GM18909 (cell line): ENCODE measurements around the gene LAPTM4A.
"Not testable (repeated sequence)": the region's sequence is repeated elsewhere in the genome, so short reads cannot be mapped to it uniquely, and the experiment has no call there.

Experiments
- ATAC-seq: cut with Tn5 transposase; IDR thresholded peaks from one replicate; pipeline ENCODE4 v1.9.1; 2021; ENCODE audit warnings: mild to moderate bottlenecking; ENCODE audit not compliant: unreplicated experiment, poor library complexity

The LAPTM4A gene

DNA sequence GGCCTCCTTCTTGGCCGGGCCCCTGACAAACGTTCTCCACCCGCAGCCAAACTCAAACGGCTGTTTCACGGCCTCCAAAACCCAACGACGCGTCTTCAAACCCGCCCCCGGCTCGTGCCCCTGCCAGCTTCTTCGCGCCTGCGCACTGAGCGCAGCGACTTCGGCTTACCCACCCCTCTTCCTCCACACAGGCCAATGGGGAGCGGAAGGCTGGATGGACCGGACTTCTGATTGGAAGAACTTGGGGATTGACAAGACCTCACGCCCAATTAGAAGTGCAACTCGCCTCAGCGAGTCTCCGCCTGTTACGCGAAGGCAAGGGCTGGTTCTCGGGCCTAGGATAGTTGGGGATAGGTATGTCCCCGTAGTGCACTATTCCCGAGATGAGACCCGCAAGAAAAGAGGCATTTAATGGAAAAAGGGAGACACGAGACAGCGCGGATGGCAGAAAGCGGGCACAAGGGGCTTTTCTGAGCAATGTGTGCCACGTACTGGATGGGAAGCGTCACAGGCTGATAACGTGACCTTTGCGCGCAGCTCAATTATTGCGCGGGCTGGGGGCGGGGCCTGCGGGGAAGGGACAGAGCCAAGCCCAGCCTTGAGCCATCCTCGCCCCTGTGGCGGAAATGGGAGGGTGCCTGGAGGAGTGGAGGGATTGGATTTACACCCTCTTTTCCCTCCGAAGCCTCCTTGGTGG, at the start of gene LAPTM4A:
Gene LAPTM4A (minus strand): TSS at position 97 of the 697 bp plus-strand sequence. CDS start 108 bp downstream, outside the sequence.
- peak; percentile 97 for ATAC-seq

DNA sequence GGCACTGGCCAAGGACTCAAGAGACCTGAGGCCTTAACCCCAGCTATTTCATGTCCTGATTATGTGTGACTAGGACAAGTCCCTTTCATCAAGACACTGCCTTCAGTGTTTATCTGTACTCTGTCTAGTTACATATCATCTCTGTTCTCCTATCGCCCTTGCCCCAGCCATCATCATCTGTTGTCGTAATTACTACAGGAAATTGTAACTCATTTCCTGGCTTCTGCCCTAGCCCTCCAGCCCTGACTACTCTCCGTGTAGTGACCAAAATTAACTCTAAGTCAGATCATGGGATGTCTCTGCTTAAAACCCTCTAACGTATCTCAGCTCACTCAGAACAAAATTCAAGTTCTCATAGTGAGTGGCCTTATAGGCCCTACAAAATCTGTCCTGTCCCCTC, 49.3 kb upstream of the LAPTM4A start:
- no peak for ATAC-seq

DNA sequence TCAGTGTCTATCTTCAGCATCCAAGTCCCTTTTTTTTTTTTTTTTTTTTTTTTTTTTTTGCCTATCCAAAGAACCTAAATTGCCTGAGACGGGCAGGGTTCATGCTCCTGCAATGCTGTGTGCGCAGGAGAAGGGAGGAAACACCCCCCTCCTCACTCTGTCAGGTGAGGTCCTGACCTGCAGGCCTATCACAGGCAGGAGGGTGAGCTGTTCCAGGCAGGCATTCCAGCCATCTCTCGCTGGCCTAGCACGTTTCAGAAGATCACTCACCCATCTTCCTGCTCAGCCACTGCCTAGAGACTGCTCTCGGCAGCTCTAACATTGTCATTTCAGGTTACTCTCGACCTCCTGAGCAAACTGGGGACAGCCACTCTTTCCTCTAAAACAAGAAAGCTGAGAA, 48.4 kb upstream of the LAPTM4A start:
- no peak for ATAC-seq

DNA sequence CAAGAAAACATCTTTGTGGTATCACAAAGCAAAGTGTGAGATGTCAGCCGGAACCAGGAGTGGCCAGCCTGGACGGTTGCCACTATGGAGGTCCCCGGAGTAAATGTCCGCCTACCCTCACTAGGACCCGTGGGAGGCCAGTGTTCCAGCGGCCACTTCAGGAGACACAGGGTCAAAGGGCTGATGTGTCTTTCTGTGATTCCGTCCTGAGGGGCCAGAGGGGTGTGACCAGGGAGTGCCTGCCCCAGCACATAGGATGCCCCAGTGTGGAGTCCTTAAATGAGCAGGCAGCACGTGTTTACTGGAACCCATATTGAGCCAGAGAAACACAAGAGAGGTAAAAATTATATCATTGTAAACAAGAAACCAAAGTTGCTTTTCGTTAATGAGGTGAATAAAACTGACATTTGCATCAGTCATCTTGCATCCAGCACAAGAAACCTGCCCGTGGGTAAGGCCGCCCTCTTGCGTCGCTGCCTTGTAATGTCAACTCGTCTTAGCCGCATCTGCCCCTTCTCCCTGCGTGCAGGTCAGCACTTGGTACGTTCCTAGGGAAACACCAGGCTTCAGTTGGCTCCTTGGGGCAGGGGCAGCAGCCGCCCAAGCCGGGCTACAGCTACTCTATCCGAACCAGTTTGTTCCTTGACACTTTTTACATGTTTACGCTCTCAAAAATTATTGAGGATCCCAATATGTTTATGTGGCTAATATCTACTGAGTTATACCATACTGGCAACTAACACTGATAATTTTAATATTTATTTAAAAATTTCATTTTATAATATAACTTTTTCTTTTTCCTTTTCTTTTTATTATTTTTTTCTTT, 46.7 kb upstream of the LAPTM4A start:
- peak; percentile 97 for ATAC-seq

DNA sequence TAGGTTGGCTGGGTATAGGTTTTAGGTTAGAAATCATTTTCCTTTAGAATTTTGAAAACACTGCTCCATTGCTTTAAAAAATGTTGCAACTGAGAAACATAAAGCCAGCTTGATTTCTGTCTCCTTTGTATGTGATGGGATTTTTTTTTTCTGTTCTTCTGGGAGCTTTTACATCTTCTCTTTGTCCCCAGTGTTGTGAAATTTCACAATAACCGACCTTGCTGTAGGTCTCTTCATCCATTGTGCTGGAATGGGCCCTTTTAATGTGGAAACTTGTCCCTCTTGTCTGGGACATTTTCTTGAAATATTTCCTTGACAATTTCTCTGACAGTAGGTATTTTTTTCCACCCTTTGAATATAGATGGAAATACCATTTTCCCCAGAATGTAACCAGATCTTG, 44.0 kb upstream of the LAPTM4A start:
- ATAC-seq, result no peak

DNA sequence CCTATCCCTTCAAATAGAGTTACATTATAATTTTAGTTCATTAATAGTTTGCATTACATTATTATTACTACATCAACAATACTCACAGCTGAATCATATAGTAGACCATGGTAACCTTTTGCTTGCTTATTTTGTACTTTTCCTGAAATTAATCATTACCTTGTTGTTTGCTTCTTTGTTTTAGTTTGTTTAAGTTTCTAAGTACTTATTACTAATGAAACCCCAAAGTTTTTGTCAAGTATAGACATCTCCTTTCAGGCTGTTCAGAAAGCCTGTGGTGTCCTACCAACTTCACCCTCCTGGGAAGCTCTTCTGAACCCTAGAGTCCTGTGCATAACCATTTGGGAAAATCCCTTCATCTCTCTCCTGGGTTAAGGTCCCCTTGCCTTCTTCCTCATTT, 43.5 kb upstream of the LAPTM4A start:
- no peak for ATAC-seq

DNA sequence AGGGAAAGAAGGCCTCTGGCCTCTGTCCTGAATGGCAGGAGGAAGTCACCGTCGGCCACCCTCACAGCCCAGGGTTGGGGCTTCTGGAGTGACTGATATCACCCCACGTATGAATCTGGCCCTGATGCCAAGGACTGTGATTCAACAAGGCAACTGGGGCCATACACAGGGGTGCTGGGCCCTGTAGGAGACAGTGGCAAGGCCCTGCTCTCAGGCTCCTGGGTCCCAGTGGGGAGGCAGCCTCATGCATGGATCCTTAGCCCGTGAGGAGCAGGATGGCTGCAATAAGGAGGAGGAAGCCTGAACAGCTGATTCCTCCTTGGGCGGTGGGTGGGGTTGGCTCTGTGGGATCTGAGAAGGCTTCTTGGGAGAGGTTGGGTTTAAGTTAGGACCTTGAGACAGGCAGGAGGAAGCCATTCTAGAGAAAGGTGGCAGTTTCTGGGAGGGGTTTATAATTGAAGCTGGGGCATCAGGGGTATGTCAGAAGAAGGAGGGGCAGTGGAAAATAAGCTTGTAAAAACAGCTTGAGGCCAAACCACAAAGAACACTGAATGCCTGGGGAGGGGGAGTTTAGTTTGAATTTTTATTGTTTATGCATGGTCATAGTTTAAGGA, 42.8 kb upstream of the LAPTM4A start:
- no peak for ATAC-seq

DNA sequence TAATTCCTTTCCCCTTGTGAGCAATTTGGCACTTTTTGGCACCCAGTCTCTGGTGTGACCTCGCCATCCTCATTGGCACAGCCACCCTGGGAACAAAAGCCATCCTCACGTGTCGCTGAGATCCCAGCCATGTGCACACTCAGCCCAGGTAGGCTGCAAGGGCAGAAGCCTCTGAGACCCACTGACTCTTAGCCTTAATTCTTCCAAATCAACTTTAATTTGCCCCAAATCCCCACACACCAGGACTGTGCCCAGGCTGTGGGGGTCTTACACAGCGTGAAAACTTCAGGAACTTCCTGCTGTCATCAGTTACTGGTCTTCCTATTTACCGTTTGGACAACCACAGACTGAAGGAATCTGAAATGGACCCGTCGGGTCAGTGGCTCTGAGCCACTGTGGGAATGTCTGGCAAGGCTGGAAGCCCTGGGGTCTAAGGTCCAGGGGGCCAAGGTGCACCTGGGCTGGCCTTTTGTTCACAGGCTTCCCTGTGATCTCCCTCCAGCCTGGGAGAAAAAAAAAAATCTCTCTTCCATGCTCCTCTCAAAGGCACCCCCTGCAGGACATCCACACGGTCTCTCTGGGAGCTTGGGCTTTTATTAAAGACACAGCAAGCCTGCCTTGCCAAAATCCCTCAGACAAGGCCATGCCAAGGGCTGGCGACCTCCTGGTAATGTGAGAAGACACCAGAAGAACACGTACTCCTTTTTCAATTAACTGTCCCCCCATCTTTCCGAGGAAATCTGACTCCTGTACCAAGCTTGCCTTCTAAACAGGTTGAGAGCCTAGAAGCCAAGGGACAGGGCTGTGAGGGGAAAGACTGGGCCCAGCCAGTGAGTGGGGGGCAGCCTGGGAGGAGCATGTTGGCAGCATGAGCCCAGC, 42.1 kb upstream of the LAPTM4A start:
- ATAC-seq, result no peak

DNA sequence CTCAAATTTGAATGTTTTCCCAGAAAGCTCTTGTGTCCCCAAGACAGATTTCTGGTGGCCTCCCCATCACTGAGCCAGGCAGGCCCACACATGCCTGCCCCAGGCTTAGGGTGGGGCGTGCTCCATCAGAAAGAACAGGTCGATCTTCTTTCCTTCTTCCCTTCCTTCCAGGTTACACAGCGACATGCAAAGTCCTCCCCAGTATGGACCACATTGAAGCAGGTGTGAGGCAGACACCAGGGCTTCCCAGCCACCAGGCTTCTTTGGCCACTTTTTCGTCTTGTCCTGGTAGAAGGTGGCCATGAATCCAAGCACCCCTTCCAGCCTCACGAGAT, 41.4 kb upstream of the LAPTM4A start:
- ATAC-seq, result no peak

DNA sequence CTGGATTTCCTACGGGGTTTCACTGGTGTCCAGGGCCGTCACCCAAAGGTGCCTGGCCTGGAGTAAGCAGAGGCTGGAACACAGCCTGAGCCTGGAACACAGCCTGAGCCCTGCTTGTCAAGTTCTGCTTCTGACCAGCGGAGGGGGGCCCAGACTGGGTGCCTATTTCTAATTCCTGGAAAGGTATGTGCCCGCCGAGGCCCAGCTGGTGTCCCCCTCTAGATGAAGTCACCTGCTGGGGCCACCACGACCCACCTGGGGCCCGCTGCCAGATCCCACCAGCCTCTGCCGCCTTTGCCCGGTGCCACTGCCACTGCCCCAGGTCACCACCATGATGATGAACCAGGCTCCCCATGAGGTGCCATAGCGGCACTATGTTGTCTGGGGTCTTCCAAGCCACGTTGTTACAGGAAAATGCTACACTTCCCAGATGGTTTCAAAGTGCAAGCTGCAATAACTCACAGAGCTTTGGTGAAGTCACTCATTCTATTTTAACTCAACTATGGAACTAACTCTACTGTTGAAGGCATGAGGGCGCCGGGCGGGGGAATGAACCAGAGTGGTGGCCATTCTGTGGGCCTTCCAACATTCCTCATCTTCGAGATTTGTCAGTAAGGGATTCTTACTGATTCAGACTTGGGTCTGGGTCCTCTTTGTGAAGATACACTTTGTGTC, 40.9 kb upstream of the LAPTM4A start:
- ATAC-seq, result no peak

DNA sequence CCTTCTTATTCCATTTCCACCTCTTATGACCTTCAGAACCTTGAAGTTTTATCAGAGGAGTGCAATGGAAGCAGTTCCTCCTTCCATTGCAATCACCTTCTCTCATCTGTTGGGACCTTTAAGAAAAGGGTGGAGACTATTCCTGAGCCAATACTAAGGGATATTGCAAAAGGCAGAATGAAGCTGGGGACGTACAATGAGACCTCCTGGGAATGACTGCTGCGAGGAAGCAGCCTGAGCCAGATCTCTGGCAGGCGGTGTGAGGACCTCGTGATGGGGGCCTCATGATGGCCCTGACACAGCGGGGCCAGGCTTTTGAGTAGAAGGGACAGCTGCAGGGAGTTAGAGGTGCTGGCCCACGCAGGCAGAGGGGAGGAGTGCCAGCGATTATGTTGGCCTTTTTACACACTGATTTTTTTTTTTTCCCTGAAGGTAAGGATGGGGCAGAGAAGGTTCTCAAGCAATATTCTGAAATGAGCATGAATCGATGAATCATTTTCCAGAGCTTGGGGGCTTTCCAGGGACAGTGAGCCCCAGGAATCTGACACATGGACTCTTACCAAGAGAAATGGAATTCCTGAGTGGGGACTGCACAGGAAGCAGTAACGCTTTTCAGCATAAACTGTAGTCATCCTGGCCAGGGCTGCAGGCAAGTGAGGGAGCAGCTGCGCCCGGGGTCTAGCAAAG, 40.0 kb upstream of the LAPTM4A start:
- ATAC-seq, result no peak

DNA sequence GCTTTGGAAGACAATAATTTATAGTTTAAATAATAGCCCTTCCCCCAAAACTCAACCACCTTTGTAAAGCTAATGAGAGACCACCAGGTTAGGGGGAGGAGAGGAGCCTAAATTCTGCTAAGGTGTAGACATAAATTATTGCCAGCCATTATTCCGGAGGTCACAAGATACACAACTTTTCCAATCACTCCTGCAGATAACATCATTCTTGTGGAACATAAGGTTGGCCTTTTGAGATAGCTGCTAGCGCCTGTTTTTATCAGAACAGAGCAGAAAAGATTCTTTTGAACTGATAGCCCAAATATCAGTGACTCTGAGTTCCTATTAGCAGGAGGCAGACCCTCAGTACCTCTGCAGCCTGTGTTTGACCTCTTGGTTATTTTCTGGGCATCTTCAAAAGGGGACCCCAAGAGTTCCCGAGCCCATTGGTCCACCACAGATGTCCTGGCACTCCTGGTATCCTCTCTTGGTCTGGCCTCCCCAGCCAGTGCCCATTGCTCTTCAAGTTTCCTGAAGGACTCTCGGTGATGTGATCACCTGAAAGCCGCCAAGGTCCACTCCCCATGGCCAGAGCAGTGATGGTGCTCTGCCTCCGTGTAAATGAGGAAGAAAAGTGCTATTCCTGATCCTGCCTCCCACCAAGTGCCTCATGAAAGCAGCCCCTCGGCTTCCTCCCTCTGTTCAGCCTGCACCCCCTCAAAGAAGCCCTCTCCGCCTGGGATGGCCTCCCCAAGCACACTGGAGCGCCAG, 38.5 kb upstream of the LAPTM4A start:
- no peak for ATAC-seq

DNA sequence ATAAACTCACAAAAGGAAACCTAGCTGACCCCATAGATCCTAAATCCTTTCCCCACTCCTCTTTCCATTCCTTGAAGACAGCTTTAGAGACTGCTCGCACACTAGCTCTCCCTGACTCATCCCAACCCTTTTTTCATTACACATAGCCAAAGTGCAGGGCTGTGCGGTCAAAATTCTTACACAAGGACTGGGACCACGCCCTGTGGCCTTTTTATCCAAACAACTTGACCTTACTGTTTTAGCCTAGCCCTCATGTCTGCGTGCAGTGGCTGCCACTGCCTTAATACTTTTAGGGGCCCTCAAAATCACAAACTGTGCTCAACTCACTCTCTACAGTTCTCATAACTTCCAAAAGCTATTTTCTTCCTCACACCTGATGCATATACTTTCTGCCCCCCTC, 34.5 kb upstream of the LAPTM4A start:
- ATAC-seq, result not testable (repeated sequence)

DNA sequence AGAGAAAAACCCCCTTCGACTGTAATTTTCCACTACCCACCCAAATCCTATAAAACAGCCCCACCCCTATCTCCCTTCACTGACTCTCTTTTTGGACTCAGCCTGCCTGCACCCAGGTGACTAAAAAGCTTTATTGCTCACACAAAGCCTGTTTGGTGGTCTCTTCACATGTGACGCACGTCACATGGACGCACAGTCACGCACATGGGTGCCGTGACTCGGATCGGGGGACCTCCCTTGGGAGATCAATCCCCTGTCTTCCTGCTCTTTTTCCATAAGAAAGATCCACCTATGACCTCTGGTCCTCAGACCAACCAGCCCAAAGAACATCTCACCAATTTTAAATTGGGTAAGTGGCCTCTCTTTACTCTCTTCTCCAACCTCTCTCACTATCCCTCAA, 31.4 kb upstream of the LAPTM4A start:
- not testable (repeated sequence) for ATAC-seq

DNA sequence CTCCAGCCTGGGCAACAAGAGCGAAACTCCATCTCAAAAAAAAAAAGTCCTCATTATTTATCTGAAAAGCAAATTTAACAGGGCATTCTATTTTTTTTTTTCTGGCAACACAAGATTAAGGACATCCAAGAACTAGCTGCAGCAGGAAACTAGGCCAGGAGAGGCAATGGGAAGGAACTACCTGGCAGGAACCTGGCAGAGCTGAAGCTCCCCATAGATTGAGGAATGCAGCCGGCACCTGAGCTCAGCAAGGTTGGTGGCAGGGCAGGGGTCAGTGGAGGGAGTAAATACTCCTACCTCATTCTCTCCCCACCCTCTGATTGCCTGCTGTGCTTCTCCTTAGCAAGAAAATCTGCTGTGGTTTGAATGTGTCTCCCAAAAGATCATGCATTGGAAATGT, 30.4 kb upstream of the LAPTM4A start:
- ATAC-seq, result no peak

DNA sequence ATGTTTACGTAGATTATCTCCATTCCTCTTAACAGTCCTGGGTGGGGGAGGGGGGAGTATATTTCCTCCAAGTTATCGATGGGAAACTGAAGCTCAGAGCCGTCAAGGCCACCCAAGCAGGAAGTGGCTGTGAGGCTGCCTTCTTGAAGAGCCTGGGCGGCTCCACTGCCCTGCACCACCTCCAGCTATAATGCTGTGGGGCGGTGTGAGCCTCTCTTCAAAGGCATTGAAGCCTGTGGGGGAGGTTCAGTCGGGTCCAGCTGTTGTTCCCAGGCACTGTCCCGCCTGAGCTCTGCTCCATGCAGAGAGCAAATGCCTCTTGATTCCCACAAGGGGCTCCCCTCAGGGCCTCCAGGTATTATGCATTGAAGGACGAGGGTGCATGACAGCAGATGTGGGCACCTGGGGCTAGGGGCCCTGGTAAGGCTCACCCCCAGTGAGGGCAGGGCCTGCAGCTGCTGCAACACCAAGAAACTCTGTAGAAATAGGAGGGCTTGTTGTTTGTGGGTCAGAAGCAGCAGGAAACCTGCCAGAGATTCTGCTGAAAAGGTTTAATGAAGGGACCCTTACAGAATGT, 29.5 kb upstream of the LAPTM4A start:
- ATAC-seq, result no peak

DNA sequence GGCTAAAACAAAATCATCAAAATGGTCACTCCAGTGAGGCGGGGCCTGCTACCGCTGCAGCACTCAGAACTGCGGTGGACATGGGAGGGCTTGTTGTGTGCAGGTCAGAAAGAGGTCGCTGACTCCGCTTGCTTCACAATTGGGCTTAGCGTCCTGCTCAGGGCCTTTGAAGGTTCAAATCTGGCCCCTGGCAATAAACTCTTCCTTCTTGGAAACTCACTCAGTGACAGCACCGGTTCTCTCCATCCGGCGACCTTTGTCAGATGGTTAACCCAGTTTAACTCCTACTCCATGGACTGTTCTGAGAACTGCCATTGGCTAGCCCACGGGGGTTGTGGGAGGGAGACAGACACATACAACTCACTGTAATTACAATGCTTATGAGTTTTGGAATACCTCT, 29.0 kb upstream of the LAPTM4A start:
- no peak for ATAC-seq

DNA sequence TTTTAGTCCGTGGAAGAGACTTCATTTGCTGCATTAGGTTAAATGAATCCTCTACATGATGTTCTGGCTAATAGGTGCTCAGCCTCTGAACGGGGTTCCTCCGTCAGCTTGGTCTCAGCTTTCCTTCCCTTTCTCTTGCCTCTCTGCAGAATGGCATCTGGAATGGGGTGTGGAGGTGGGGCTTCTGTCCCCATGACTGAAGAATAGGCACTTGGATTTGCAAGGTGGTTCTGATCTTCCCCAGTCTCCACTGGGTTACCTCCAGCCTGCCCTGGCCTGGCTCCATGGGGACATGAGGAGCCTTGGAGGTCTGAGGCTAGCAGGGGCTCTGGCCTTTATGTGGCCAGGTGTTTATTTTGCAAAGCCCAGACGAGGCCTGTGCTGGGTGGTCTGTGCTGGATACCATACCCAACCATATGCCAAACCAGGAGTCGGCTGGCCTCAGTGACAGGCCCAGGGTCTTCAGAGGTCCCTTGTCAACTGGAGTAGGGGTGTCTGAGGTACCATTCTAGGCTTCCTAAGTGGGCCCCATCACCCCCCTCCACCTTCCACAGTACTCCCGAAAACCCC, 28.2 kb upstream of the LAPTM4A start:
- no peak for ATAC-seq
